Measurements from ENCODE around the gene CELSR1.

CELSR1 gene

DNA sequence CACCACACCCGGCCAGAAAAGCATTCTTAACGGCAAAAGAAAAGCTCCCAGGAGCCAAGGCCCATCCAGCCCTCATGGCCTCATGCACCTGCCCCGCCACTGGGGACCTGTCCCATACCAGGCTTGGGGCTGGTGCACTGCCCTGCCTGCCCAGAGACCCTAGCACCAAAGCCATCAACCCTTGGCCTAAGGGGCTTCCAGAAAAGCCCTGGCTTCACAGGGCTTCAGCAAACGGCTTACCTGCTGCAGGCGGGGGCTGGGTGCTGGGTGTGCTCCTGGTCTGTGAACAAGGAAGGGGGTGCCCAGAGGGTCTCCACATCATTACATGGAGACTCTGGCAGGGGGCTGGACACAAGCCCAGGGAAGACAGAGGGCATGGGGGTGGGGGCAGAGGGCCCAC is 89.5 kb downstream of the CELSR1 start:
- no peak for DNase-seq (ENCODE audit: low read depth in 2 of 3, low spot score in 2 of 3)

DNA sequence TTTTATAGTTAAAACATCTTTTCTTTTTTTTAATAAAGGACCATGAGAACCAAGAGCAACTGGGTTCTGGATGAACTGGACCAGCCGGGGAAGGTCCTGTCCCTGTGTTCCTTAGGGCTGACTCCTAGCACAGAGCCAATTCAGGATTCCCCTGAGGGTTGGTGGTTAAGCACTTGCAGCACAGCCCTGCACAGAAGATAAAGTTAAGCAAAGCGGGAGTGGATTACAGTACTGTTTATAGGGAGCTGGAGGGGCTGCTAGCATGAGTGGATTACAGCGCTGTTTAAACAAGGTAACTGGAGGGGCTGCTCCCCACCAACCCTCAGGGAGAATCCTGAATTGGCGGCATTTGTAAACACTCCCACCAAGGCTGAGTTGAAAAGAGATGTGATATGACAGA is 90.6 kb downstream of the CELSR1 start:
- no peak for DNase-seq (ENCODE audit: low read depth in 2 of 3, low spot score in 2 of 3)

DNA sequence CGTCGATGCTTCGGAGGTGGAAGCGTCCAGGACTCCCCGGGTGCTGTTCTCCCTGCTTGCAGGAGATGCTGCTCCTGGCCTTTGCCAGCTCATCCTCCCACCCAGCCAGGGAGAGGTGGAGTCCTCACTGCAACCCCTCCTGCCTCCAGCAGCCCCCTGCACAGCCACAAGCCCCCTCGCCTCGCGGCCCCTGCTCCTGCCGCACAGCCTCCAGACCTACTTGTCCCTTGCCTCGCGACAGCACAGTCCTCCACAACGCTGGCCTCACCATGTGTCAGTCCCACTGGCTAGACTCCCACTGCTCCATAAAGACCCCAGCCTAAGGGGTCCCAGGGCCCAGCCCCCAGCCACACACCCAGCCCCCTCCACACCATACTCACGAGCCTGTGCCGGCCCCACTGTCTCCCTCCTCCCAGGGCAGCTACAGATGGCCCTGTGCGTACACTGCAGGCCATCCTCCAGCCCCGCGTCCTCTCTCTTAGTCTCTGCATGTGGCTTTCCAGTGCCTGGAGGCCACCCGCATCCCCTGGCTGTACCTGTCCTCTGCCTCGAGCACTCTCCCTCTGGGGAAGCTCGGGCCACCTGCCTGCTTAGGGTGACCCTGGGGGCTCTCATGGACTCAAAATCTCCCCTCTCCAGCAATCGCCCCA is 91.5 kb downstream of the CELSR1 start:
- DNase-seq (ENCODE audit: low read depth in 2 of 3, low spot score in 2 of 3), result no peak

DNA sequence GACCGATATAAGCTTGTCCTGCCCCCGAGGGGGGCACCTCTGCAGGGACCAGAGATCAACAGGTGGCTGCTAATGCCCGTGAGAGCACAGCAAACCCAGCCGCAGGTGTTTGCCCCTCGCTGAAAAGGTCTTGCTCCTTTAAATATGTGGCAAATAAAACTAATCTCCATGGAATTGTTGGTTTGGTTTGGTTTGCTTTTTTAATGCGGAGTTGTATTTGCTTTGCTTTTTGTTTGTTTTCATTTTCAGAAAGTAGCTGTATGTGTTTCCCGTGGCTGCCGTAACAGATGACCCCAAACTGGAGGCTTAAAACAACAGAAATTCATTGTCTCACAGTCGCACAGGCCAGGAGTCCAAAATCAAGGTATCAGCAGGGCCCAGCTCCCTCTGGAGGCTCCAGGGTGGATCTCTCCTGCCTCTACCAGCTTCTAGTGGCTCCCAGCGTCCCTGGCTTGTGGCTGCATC is 93.0 kb downstream of the CELSR1 start:
- DNase-seq (ENCODE audit: low read depth in 2 of 3, low spot score in 2 of 3), result no peak

DNA sequence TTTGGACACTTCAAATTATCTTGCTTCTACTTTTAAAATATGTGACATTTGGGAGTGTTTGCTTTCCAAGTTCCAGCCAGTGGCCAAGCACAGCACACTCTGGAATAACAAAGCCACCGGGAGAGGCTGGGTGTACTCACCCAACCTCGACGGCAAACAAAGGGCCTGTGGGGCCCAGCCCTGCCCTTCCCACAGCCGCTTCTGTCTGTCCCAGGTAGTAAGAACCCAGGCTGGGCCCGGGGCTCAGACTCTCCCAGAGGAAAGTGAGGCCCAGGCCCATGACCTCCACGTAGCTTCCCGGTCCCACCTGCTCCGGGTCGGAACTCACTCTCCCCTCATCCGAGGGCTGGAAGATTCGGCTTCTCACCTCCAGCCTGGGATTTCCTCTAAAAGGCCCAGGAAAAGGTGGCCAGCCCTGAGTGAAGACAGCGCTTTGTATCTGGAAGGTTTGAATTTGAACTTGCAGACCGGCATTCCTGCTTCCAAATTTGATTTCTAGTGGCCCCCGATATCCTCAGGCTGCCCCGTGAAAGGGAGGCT is 93.5 kb downstream of the CELSR1 start:
- no peak for DNase-seq (ENCODE audit: low read depth in 2 of 3, low spot score in 2 of 3)

DNA sequence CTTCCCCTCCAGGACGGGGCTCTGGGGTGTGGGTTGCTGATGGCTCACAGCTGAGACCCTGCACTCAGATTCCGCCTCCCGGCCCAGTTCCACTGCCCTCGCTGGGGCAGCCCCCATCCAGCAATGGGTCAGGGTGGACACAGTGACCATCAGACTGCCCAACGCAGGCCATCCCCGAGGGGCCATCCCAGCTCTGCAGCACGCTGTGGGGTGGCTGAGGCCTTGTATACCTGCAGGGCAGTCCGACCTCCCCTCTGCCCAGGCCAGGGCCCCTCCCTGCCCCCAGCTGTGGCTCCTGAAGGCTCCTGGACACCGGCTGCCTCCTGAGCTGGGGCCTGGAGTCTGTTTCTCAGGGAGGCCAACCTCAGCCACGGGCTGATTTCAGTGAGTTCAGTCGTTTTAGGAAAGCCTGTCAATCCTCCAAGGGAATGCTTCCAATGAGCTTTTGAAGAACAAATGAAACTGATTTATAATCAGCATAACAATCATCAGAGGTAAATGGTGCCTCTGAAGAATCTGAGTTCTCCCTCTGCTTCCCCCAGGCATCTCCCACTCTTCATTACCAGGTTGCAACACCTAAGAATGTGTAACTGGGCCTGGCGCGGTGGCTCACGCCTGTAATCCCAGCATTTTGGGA is 95.1 kb downstream of the CELSR1 start:
- DNase-seq (ENCODE audit: low read depth in 2 of 3, low spot score in 2 of 3), result no peak

DNA sequence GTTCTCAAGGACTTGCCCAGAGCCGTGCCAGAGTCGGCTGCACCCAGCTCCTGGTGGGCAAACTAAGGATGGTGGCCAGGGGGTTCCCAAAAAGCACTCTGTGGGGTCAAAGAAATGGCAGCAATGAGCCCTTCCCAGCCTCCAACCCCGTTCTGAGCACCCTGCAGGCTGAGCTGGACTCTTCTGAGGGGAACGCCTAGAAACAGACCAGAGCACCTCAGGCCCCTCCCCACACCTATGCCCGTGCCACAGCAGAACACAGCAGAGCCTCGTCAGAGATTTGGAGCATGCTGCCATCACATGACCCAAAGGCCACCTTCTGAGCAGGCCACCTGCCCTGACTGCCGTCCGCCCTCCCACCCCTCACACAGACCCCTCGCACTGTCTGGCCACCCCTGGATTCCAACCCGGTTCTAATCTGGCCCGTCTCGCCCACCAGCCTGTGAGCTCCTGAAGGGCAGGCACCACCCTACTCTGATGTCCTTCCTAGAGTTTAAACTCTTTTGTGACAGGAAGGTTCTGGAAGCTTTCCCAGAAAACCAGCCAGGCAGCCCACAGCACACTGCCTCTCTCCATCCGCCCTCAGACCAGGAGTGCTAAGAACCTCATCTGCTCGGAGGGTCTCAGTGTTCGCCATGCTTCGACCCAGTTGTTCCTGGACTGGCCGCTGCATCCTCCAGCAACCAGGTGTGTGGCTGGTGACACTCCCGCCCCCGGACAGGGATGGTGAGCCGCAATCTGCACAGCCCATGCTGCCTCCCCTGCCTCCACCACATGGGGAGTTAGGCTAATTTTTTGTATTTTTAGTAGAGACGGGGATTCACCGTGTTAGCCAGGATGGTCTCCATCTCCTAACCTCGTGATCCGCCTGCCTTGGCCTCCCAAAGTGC is 97.6 kb downstream of the CELSR1 start:
- no peak for DNase-seq (ENCODE audit: low read depth in 2 of 3, low spot score in 2 of 3)

DNA sequence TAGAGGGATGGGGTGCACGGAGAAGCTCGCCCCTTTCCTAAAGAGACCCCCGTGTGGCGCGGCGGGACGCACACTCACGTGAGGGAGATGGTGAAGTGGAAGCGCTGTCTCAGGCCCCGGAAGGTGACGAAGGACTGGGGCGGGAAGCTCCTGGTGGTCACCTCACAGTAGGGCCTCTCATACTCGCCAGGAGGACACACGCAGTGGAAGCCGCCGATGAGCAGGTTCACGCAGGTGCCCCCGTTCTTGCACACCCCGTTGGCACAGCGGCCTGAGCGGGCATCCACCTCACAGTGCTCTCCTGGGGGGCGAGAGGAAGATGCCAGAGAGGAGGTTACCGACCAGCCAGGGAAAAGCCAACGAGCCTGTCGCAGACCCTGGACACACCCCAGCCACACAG is 98.3 kb downstream of the CELSR1 start:
- no peak for DNase-seq (ENCODE audit: low read depth in 2 of 3, low spot score in 2 of 3)

DNA sequence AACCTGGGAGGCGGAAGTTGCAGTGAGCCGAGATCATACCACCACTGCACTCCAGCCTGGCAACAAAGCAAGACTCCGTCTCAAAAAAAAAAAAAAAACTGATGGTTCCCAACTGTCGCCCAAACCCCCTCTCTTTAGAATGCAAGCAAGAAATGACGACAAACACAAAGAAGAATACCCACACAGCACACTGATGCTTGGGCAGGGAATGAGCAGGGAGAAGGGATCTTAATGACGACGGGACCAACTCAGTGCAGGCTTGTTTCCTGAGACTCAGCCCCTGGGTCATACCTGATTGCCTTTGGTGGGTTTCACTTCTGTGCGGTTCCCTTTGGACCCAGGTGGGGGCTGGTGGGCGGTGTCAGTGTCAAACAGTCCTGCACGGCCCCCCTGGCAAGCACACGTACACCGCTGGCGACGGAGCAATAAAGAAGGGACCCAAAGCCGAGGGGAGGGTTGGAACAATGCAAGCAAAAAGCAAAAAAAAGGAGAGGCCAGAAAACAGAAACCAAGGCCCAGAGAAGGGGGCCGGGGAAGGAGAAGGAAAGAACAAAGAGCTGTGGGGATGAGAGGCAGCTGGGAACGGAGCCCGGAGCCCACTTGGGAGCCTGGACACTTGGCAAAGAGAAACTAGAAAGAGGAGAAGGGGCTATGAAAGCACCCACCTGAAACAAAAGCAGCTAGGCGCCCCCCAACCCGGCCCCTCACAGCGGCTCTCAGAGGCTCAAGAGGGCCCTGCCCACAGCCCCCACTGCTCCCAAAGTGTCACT is 99.6 kb downstream of the CELSR1 start:
- no peak for DNase-seq (ENCODE audit: low read depth in 2 of 3, low spot score in 2 of 3)

DNA sequence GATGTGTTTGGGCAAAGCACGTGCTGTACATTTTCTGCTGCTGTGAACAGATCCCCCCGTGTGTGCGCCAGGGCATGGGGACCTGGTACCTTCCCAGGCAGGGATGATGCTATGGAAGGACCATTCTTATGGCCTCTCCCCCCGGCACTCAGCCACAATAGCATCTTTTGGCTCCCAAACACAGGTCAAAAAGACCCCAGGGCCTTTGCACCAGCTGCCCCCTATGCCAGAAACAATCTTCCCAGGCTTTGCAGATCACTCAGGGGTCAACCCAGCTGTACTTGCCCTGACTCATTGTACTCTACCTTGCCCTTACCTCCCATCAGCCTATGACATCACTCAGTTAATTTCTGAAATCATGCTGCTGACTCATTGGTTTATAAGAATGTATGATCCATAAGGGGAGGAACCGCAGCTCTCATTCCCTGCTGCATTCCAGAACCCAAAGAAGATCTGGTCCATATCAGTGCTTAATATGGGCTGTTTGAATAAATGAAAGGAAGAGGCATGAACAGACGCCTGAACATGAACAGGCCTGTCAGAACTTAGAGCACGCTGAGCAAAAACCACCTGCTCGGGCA is 100.7 kb downstream of the CELSR1 start:
- no peak for DNase-seq (ENCODE audit: low read depth in 2 of 3, low spot score in 2 of 3)

DNA sequence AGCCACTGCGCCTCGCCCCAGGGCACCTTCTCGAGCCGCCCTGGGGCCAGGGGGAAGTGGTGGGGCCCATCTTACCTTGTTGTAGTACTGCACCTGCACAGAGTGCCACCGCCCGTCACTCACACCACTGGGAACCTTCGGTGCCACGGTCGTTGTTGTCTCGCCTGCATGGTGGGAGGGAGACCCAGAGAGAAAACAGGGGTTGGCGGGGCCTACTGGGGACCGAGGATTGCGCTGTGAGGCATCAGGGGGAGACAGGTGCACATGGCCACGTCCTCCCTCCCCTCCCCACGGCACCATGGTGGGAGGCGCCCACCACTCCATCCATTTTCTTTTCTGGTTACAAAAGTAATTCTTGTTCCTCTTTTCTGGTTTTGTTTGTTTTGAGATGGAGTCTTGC is 104.1 kb downstream of the CELSR1 start:
- DNase-seq (ENCODE audit: low read depth in 2 of 3, low spot score in 2 of 3), result no peak

DNA sequence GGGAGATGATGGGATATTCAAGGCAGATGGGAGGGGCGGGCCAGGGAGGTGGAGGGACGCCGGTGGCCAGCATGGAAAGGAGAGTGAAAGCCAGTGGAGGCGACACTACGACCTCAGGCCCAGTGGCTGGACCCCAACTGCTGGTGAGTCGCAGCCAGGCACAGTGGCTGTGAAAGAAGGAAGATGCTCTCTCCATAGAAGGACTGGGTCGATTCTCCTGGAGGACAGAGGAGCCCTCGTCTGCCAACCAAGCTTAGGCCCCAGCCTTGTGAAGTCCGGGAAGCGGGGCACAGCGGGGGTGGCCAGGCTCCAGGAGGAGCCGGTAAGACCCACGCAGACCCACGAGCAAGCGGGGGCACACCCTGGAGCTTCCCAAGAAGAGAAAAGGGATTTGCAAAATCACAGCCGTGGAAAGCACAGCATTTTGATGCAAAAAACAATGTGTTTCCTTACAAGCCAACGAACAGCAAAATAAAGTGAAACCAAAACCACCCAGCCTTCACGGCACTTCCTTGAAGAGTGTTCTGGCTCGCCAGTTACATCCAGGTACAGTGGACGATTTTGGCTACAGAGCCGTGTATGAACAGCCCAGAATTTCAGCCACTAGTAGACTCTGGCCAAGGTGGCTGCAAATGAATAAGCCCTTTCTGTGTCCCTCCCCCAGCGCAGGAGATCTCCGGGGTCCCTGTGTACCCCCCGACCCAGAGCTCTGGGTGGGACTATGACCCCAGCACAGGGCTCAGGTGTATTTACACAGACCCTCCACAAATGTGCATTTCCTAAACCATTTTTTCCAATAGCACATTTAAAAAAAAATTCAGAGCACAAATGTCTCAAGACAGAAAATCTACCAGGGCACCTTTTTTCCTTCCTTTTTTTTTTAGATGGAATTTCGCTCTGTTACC is 105.0 kb downstream of the CELSR1 start:
- DNase-seq (ENCODE audit: low read depth in 2 of 3, low spot score in 2 of 3), result peak in 1 of 3 experiments; percentile 15

DNA sequence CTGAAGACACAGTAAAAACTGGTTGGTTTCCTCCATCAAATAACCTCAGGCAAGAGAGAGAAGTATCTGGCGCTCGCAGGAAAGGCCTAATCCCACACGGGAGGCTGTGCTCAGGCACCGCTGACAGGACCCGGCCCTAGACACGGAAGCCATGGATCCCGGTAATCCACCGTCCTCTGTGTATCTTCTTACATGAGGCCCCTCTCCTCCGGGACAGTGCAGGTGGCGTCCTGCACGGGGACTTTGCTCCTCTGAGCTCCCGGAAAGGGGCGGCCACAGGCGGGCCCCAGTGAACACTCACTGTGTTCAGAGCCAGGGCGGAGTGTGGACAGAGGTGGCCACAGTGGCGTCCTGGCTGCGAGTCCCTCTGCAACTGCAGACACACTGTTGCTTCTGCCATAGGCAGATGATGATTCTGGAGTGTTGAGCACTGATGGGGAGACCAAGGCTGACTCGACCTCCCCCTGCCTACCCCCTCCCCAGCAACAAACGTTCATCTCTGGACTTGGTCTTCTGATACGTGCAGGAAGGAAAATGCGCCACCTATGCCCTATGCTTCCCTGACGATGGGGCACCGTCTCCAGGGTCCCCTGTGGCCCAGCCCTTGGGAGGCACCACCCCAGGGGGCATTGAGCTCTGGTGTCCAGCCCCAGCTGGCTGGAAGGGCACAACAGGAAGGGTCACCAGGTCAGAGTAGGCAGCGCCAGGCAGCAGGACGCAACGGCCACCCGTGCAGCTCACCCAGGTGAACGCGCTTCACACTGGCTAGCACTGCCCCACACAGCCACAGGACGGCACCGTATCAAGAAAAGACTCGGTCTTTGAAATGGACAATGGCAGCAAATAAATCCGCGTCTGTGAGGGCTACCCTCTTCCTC is 106.2 kb downstream of the CELSR1 start:
- DNase-seq (ENCODE audit: low read depth in 2 of 3, low spot score in 2 of 3), result no peak

DNA sequence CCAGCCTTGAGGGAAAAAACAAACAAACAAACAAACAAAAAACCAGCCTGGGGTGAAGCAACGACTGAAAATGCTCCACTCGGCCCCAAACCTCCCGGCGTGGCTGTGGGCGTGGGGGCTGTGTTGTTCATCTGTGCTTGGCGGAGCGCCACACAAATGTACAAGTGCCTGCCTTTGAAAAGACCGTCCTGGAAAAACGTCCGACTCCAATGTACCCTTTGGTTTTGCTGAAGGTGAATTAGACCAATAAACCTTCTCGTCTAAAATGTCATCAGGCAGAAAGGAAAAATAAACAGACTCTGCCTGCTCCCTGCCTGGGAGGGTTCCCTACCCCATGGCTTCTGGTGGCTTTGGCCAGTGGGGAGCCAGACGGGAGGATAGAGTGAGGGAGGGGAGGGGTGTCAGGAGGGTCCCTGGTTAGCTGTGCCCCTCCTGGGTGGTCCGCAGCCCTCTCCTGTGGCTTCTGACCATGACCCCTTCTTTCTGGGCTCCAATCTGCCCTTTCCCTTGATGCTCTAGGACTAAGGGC is 108.0 kb downstream of the CELSR1 start:
- no peak for DNase-seq (ENCODE audit: low read depth in 2 of 3, low spot score in 2 of 3)

DNA sequence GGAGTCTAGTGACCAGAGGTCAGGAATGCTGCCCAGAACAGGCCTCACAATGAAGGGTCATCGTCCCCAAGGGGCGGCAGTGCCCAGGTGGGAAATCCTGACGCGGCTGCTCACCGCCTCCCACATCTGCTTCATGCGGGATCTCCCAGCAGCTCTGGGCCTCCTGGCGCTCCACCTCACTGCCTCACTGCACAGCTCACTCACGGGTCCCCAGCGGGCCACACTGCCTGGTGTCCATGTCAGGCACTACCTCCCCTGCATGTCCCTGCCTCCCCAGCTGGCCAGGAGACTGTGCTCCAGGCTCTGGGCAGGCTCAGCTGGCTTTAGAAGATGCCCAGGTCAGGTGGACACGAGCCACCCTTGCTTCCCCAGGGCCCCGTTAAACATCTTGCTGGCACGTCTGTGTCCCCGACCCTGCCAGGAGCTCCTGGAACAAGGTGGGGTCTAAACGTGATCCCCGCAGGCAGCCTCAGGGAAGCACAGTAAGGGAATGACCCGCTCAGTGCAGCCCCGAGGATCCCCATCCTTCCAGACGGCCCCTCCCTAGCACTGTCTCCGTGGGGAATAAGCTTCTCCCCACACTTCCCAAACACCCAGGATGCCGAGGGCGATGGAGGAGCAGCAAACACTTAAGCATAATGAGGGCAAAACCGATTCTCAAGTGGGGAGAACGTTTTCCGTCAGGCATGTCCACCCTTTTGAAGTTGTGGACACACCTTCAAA is 108.7 kb downstream of the CELSR1 start:
- no peak for DNase-seq (ENCODE audit: low read depth in 2 of 3, low spot score in 2 of 3)

DNA sequence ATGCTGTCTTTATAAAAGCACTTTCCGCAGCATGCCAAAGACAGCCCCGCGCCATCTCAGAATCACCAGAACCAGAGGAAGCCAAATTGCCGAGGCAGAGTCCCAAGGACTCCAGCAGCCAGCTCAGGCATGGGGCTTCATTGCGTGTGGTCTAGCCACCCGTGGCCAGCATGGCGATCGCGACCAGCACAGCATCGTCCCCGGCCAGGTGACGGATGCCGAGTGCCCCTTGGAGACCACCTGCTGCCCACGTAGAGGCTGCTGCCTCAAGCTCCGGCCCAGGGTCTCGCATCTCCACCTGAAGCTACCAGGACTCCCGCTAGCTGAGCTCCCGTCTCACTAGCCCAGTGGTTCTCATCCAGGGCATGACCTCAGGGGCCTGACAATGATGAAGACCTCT is 109.2 kb downstream of the CELSR1 start:
- no peak for DNase-seq (ENCODE audit: low read depth in 2 of 3, low spot score in 2 of 3)

DNA sequence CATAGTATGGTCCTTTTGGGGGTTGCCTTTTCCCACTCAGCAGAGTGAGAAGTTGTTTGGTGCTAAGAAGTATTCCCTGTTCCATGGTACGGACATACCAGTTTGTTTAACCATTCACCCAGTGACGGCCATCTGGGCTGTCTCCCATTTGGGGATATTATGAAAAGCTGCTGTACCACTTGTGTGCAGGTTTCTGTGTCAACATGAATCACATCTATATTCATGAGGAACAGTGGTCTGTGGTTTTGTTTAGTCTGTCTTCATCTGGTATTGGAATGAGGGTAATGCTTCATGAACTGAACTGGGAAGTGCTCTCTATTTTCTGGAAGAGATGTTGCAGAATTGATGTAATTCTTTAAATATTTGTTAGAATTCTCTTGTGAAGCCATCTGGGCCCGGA is 112.4 kb downstream of the CELSR1 start:
- DNase-seq (ENCODE audit: low read depth in 2 of 3, low spot score in 2 of 3), result no peak

DNA sequence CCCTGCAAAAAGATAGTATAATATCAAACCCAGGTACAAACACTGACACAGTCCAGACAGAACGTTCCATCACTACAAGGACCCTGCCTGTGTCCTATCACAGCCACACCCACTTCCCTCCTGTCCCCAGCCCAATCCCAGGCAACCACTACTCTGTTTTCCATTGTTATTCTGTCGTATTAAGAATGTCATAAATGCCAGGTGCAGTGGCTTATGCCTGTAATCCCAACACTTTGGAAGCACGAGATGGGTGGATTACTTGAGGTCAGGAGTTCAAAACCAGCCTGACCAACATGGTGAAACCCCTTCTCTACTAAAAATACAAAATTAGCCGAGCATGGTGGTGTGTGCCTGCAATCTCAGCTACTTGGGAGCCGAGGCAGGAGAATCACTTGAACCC is 112.9 kb downstream of the CELSR1 start:
- DNase-seq (ENCODE audit: low read depth in 2 of 3, low spot score in 2 of 3), result no peak
